ENCODE data around the gene UBE2L6. TPM values are rescaled to one million over a fixed set of nuclear protein-coding genes. Genes with fewer than 3 reads are reported as not detected.

UBE2L6 gene
- total RNA-seq, 1 experiment from 2014 or later: 30.8 TPM

DNA sequence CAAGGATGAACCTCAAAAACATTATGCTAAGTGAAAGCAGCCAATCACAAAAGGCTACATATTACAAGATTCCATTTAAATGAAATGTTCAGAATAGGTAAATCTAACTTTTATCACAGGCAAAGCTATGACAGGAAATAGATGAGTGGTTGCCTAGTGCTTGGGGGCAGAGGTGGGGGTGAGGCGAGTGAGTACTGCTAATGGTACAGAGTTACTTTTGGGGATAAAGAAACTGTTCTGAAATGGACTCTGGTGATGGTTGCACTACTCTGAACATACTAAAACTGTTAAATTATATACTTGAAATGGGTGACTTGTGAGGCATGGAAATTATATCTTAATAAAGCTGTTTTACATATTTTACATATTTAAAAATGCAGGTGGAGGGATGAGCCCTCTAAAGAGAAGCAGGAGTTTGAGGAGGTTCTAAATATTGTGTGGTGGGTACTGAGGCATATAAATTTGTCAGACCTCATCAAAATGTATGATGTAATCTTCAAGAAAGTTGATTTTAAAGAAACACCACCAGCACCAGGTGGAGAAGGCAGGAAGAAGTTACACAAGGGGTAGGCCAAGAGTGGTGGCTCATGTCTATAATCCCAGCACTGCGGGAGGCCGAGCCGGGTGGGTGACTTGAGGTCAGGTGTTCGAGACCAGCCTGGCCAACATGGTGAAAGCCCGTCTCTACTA is 55.6 kb downstream of the UBE2L6 start:
- no peak for DNase-seq (ENCODE audit: low read depth)
- in situ Hi-C loops (cut with HindIII; ENCODE audit: low pct_unique_long_range_greater_than_20kb, low sequenced_read_pairs): no loop called here

DNA sequence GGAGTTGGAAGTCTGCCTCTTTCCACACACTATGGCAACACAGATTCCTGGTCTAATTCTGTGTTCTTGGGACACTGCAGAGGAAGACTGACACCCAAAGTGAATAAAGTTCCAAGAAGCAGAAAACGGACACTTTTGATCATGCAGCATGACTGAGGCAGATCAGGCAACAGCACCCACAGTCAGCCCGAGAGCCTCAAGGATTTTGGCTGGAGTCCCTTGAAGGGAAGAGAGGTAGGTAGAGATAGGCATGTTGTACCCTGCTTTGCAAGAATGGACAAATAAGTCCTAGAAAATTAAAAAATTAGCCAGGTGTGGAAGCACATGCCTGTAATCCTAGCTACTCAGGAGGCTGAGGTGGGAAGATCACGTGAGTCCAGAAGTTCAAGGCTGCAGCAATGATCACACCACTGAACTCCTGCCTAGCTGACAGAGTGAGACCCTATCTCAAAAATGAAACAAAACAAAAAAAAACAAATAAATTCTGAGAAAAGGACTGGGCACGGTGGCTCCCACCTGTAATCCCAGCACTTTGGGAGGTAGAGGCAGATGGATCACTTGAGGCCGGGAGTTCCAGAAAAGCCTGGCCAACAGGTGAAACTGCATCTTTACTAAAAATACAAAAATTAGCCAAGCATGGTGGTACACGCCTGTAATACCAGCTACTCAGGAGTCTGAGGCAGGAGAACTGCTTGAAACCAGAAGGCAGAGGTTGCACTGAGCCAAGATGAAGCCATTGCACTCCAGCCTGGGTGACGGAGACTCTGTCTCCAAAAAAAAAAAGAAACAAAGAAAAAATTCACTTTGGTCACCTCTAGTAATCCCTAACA is 58.9 kb downstream of the UBE2L6 start:
- no peak for DNase-seq (ENCODE audit: low read depth)
- in situ Hi-C loops (cut with HindIII; ENCODE audit: low pct_unique_long_range_greater_than_20kb, low sequenced_read_pairs): no loop called here

- in situ Hi-C loops (cut with HindIII; ENCODE audit: low pct_unique_long_range_greater_than_20kb, low sequenced_read_pairs): no loop called here
- DNase-seq (ENCODE audit: low read depth): no peak
Observed at GRCh38 chr11:57506522-57506921, 61.0 kb downstream of the UBE2L6 start.

DNA sequence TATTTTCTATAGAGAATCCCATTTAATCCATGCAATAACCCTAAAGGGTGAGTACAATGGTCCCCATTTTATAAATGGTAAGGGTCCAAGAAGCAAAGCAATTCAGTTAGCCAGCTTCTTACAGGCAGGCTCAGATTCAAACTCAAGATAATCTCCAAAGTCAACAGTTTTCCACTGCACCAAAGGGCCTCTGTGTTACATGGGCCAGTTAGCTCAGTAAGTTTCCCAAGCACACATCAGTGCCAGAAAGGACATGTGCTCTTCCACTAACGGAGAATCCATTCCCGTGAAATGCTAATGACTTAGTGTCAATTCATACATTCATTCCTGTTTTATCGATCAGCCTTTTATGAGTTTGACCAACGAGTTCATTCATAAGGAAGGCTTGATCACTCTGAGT is 63.0 kb downstream of the UBE2L6 start:
- DNase-seq (ENCODE audit: low read depth): no peak
- in situ Hi-C loops (cut with HindIII; ENCODE audit: low pct_unique_long_range_greater_than_20kb, low sequenced_read_pairs): no loop called here

GRCh38 chr11:57502870-57503269 is 64.6 kb downstream of the UBE2L6 start:
- in situ Hi-C loops (cut with HindIII; ENCODE audit: low pct_unique_long_range_greater_than_20kb, low sequenced_read_pairs): no loop called here
- DNase-seq (ENCODE audit: low read depth): no peak

GRCh38 chr11:57502376-57502775 is 65.1 kb downstream of the UBE2L6 start:
- in situ Hi-C loops (cut with HindIII; ENCODE audit: low pct_unique_long_range_greater_than_20kb, low sequenced_read_pairs): no loop called here
- no peak for DNase-seq (ENCODE audit: low read depth)

DNA sequence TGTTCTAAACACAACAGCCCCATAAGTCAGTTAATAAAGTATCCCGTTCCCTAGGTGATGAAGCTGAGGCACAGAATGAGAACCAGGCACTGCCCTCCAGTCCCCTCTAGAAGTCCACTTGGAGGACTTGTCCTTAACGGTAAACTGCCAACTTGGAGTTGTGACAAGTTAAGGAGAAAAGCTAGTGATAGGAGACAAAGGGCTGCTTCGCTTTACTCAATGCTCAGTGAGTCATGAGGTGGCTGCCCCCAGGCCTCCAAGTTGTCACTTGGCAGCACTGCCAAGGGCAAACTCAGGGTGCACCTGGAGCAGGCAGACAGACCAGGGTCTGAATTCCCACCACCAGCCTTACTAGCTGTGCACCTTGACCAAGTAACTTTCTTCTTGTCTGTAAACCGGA is 65.5 kb downstream of the UBE2L6 start:
- no peak for DNase-seq (ENCODE audit: low read depth)
- in situ Hi-C loops (cut with HindIII; ENCODE audit: low pct_unique_long_range_greater_than_20kb, low sequenced_read_pairs): no loop called here

Other genes starting within 250 kb of the UBE2L6 start
- 56.6 and 70.7 TPM in 2 replicates for gene TNKS1BP1, start 242.7 kb downstream of the UBE2L6 start, total RNA-seq (2014; rRNA removed; shearing (Covaris generic); ENCODE audit: low replicate concordance)
- 85.5 and 147 TPM in 2 replicates for gene SSRP1, start 231.8 kb downstream of the UBE2L6 start, total RNA-seq (2014; rRNA removed; shearing (Covaris generic); ENCODE audit: low replicate concordance)
- gene P2RX3, start 229.3 kb downstream of the UBE2L6 start, total RNA-seq (2014; rRNA removed; shearing (Covaris generic); ENCODE audit: low replicate concordance): not detected in 2 replicates
- gene PRG3, start 186.5 kb downstream of the UBE2L6 start, total RNA-seq (2014; rRNA removed; shearing (Covaris generic); ENCODE audit: low replicate concordance): not detected in 2 replicates
- gene PRG2, start 177.0 kb downstream of the UBE2L6 start, total RNA-seq (2014; rRNA removed; shearing (Covaris generic); ENCODE audit: low replicate concordance): not detected in 2 replicates
- 0.41 and 0.67 TPM in 2 replicates for gene SLC43A3, start 140.6 kb downstream of the UBE2L6 start, total RNA-seq (2014; rRNA removed; shearing (Covaris generic); ENCODE audit: low replicate concordance)
- not detected in 2 replicates for gene RTN4RL2, start 107.1 kb downstream of the UBE2L6 start, total RNA-seq (2014; rRNA removed; shearing (Covaris generic); ENCODE audit: low replicate concordance)
- gene SLC43A1, start 52.0 kb downstream of the UBE2L6 start, total RNA-seq (2014; rRNA removed; shearing (Covaris generic); ENCODE audit: low replicate concordance): not detected in 2 replicates
- gene TIMM10, start 36.9 kb downstream of the UBE2L6 start, total RNA-seq (2014; rRNA removed; shearing (Covaris generic); ENCODE audit: low replicate concordance): 27.5 and 40.9 TPM in 2 replicates
- gene SMTNL1, start 30.1 kb downstream of the UBE2L6 start, total RNA-seq (2014; rRNA removed; shearing (Covaris generic); ENCODE audit: low replicate concordance): not detected in 2 replicates
- not detected in 2 replicates for gene SERPING1, start 30.0 kb upstream of the UBE2L6 start, total RNA-seq (2014; rRNA removed; shearing (Covaris generic); ENCODE audit: low replicate concordance)
- 0.14 TPM in 1 of 2 replicates, not detected in the other for gene YPEL4, start 82.2 kb upstream of the UBE2L6 start, total RNA-seq (2014; rRNA removed; shearing (Covaris generic); ENCODE audit: low replicate concordance)
- 12.6 and 13.2 TPM in 2 replicates for gene CLP1, start 90.1 kb upstream of the UBE2L6 start, total RNA-seq (2014; rRNA removed; shearing (Covaris generic); ENCODE audit: low replicate concordance)
- 36.9 and 50.6 TPM in 2 replicates for gene ZDHHC5, start 100.4 kb upstream of the UBE2L6 start, total RNA-seq (2014; rRNA removed; shearing (Covaris generic); ENCODE audit: low replicate concordance)
- gene MED19, start 144.5 kb upstream of the UBE2L6 start, total RNA-seq (2014; rRNA removed; shearing (Covaris generic); ENCODE audit: low replicate concordance): 14.9 and 32.0 TPM in 2 replicates
- 82.1 and 92.7 TPM in 2 replicates for gene TMX2, start 144.9 kb upstream of the UBE2L6 start, total RNA-seq (2014; rRNA removed; shearing (Covaris generic); ENCODE audit: low replicate concordance)
- gene SELENOH, start 173.8 kb upstream of the UBE2L6 start, total RNA-seq (2014; rRNA removed; shearing (Covaris generic); ENCODE audit: low replicate concordance): 263 and 290 TPM in 2 replicates
- not detected in 2 replicates for gene BTBD18, start 184.1 kb upstream of the UBE2L6 start, total RNA-seq (2014; rRNA removed; shearing (Covaris generic); ENCODE audit: low replicate concordance)
- 22.3 and 44.3 TPM in 2 replicates for gene CTNND1, start 194.1 kb upstream of the UBE2L6 start, total RNA-seq (2014; rRNA removed; shearing (Covaris generic); ENCODE audit: low replicate concordance)